Measurements from ENCODE around the gene ATP1A1. TPM values are rescaled to one million over a fixed set of nuclear protein-coding genes. Genes with fewer than 3 reads are reported as not detected.

The ATP1A1 gene
- polyA plus RNA-seq, 3 donors, result 757 to 949 (median 855) TPM

DNA sequence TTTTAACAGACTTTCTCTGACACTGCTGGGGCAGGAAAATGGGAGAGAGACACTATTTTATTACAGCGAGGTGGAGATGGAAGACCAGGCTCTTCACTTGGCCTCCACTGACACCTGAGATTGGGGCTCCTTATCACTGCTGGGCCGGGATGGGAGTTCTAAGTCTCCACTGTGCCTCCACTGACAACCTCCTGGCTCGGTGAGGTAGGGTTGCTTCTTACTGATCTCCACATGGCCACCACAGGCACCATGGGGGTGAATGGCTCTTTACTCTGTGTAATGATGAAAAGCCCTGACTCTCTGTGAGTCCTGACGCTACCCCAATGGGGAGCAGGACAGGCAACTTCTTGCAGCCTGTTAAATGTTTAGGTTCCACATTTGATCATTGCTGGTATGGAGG is 67.7 kb downstream of the ATP1A1 start:
- DNase-seq (ENCODE audit: extremely low read depth in 1 of 11, low read depth in 9 of 11, low spot score in 4 of 11), result no peak

DNA sequence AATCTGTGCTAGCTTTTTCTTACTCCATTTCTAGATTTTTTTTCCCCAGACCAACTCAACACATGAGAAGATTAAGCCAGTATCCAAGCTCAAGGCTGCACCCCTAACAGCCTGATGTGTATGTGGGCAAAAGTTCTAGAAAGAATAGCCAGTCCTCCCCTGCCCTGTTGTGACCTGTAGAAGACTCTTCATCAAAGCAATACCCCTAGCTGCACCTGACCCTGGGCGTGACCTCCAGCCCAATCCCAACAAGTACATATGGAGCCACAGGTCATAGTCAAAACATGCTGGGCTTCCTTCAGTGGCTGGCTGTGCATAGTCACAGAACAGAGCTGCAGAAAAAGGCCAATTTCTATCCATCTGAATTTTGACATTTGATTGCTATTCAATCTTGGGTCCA is 72.5 kb downstream of the ATP1A1 start:
- no peak for DNase-seq (ENCODE audit: extremely low read depth in 1 of 11, low read depth in 9 of 11, low spot score in 4 of 11)

- no peak for DNase-seq (ENCODE audit: extremely low read depth in 1 of 11, low read depth in 9 of 11, low spot score in 4 of 11)
Measured at GRCh38 chr1:116446686-116447085, 73.6 kb downstream of the ATP1A1 start.

GRCh38 chr1:116448785-116449385 is 75.8 kb downstream of the ATP1A1 start:
- DNase-seq (ENCODE audit: extremely low read depth in 1 of 11, low read depth in 9 of 11, low spot score in 4 of 11), result no peak

- DNase-seq (ENCODE audit: extremely low read depth in 1 of 11, low read depth in 9 of 11, low spot score in 4 of 11), result no peak
Measured at GRCh38 chr1:116449578-116449977, 76.5 kb downstream of the ATP1A1 start.

DNA sequence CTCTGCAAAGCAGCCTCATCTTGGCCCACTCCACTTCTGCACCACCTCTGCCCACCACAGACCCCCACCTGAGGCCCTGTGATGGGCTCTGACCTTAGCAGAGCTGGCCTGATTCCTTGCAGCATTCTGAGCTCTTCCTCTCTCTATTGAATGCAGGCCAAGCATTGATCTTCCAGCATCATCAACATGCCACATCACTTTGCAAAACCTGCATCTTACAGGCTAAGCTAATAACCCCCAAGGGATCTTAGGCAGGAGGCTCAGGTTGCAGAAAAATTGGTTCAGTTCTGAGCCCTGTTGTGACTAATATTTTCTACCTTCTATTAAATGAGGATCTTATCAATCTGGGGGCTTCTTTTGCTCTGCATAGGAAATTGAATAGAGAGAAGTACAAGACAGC is 78.7 kb downstream of the ATP1A1 start:
- no peak for DNase-seq (ENCODE audit: extremely low read depth in 1 of 11, low read depth in 9 of 11, low spot score in 4 of 11)

GRCh38 chr1:116453481-116453880 is 80.4 kb downstream of the ATP1A1 start:
- no peak for DNase-seq (ENCODE audit: extremely low read depth in 1 of 11, low read depth in 9 of 11, low spot score in 4 of 11)

DNA sequence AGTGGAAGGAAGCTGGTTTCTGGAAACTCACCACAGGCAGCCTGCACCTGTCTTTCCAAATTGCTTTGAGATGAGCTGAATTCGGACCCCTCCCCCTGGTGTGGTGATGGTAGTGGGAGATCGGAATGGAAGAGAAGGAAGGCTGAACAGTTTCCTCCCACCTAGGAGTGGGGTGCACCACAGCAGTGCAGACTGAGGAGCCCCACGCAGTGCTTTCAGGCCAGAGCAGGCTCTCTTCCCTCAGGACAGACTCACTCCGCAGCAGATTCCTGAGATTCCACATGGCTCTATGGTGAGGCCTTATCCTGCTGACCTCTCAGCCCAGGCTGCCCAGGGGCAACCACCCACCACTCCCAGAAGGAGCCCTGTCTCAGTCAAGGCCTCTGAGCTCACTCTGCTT is 80.9 kb downstream of the ATP1A1 start:
- DNase-seq (ENCODE audit: extremely low read depth in 1 of 11, low read depth in 9 of 11, low spot score in 4 of 11), result no peak

Other genes with a start within 250 kb of the ATP1A1 start
- 10 to 100 TPM; 16.6 to 19.1 (median 18.8) TPM for gene CD58, start 197.8 kb downstream of the ATP1A1 start, polyA plus RNA-seq (ENCODE audit: insufficient read length in 3 of 3)